Naive thymus-derived CD4-positive, alpha-beta T cell (primary cell): Measurements from ENCODE around the gene SNRNP35. TPM values are rescaled to one million over a fixed set of nuclear protein-coding genes. Genes with fewer than 3 reads are reported as not detected.
A peak's percentile ranks its signal among the peaks of the same experiment; 100 is the strongest.

ENCODE experiments used
- ATAC-seq: fragments of 150-1000 bp; cut with Tn5 transposase; 2 replicates; pipeline ENCODE4 v1.10.0; 2021; ENCODE audit warnings: mild to moderate bottlenecking, moderate library complexity
- CTCF ChIA-PET: fragments of 350-600 bp; sonication (Branson Sonifier 250); formaldehyde crosslinking; loops from one replicate; lab custom pipeline; 2021; ENCODE audit warnings: antibody characterized with exemption; lab: Charles Lee
- POLR2A ChIA-PET: fragments of 350-600 bp; sonication (Branson Sonifier 250); formaldehyde crosslinking; loops from one replicate; lab custom pipeline; 2021; ENCODE audit warnings: antibody characterized with exemption, inconsistent platforms; lab: Charles Lee
- DNase-seq, 9 donors: peaks; one replicate each; pipeline versions ENCODE4 v3.0.0 to v3.0.0-alpha.2; 2020 to 2022; ENCODE audit warnings: mixed read lengths in 1 of 9
- H3K27ac ChIP-seq: one replicate; pipeline ENCODE4 v1.7.0; 2013; ENCODE audit warnings: mild to moderate bottlenecking, low read depth, low read length, moderate library complexity
- H3K27me3 ChIP-seq, 2 donors: one replicate each; pipeline ENCODE4 v1.7.0; 2013; ENCODE audit warnings: low read length in 2 of 2, mild to moderate bottlenecking in 2 of 2, moderate library complexity in 2 of 2; ENCODE audit not compliant: control insufficient read depth in 2 of 2, insufficient read depth in 2 of 2
- H3K36me3 ChIP-seq, 3 experiments: 1 replicate in 2 of 3; 2 replicates in 1 of 3; pipeline ENCODE4 v1.7.0; 2013; ENCODE audit warnings: low read length in 3 of 3, mild to moderate bottlenecking in 3 of 3, moderate library complexity in 1 of 3; ENCODE audit not compliant: insufficient read depth in 3 of 3, control insufficient read depth in 2 of 3
- H3K4me1 ChIP-seq, 2 donors: one replicate each; pipeline ENCODE4 v1.7.0; 2013; ENCODE audit warnings: low read length in 2 of 2, mild to moderate bottlenecking in 2 of 2, moderate library complexity in 1 of 2; ENCODE audit not compliant: control insufficient read depth in 2 of 2, insufficient read depth in 2 of 2
- H3K4me3 ChIP-seq: 2 replicates; pipeline ENCODE4 v1.7.0; 2013; ENCODE audit warnings: mild to moderate bottlenecking, low read length
- H3K9me3 ChIP-seq, 3 experiments: 1 replicate in 2 of 3; 2 replicates in 1 of 3; pipeline ENCODE4 v1.7.0; 2013; ENCODE audit warnings: low read length in 3 of 3; ENCODE audit not compliant: control insufficient read depth in 2 of 3
- H3K27ac Mint-ChIP-seq, 9 donors: one replicate each; pipeline ENCODE4 v1.8.0; 2020 to 2022; ENCODE audit warnings: mixed read lengths in 9 of 9, mild to moderate bottlenecking in 8 of 9, moderate library complexity in 5 of 9, inconsistent platforms in 2 of 9
- H3K27me3 Mint-ChIP-seq, 5 donors: one replicate each; pipeline ENCODE4 v1.8.0; 2021 to 2022; ENCODE audit warnings: mixed read lengths in 5 of 5, mild to moderate bottlenecking in 1 of 5
- H3K36me3 Mint-ChIP-seq, 5 donors: one replicate each; pipeline ENCODE4 v1.8.0; 2020 to 2022; ENCODE audit warnings: mixed read lengths in 5 of 5, mild to moderate bottlenecking in 3 of 5, inconsistent platforms in 1 of 5
- H3K4me1 Mint-ChIP-seq, 7 donors: one replicate each; pipeline ENCODE4 v1.8.0; 2020 to 2022; ENCODE audit warnings: mixed read lengths in 7 of 7, mild to moderate bottlenecking in 3 of 7, inconsistent platforms in 1 of 7
- H3K4me3 Mint-ChIP-seq, 10 donors: one replicate each; pipeline ENCODE4 v1.8.0; 2020 to 2022; ENCODE audit warnings: mild to moderate bottlenecking in 10 of 10, mixed read lengths in 10 of 10, moderate library complexity in 6 of 10, inconsistent platforms in 2 of 10
- H3K9me3 Mint-ChIP-seq, 11 donors: one replicate each; pipeline ENCODE4 v1.8.0; 2020 to 2022; ENCODE audit warnings: mixed read lengths in 11 of 11, mild to moderate bottlenecking in 4 of 11, inconsistent platforms in 1 of 11, moderate library complexity in 1 of 11
- intact Hi-C, 2 donors: fragments of 100-400 bp; cut with micrococcal nuclease; formaldehyde crosslinking; loops; one replicate each; pipeline ENCODE4 v1.15.1; 2023
- polyA plus RNA-seq, 2 donors: library from polyadenylated mRNA; unstranded; fragments of 300-500 nt; fragmentation: Illumina TruSeq; gene quantifications; one replicate each; pipeline ENCODE4 v1.2.3, GENCODE V29; 2021
- total RNA-seq, 6 experiments: library from RNA in 5 of 6; stranded (reverse) in 5 of 6; gene quantifications; 1 replicate in 5 of 6; 2 replicates in 1 of 6; pipeline ENCODE4 v1.2.3 and lab custom pipeline; 2021 to 2026

Gene SNRNP35
- total and polyA plus RNA-seq, 7 experiments from 2014 or later, result 24.2 to 53.4 (median 35.1) TPM

GRCh38 chr12:123472438-123472849 lies 14.5 kb downstream of the SNRNP35 start:
- no peak overlapping the region for H3K4me3 ChIP-seq
- Mint-ChIP-seq H3K36me3 (peaks cover 7 to 22% (median 12%) of the 10 kb centered on the region in 5 donors), H3K4me1 (peaks cover 17 to 43% (median 32%) of the 10 kb centered on the region in 7 donors), H3K4me3 (no peak overlapping the region), H3K27ac (peak overlapping the region in 7 of 9 donors; percentile 43 to 98 (median 67)), H3K27me3 (no peaks in the 10 kb centered on the region), H3K9me3 (no peaks in the 10 kb centered on the region)
- ChIA-PET CTCF (no interaction called here), POLR2A (interaction anchor here (0.6 to 1.3 kb wide), 2 partner anchors 9 to 10 kb away, joined by 3 to 4 read pairs; no protein-coding TSS in a partner anchor)
- H3K36me3 ChIP-seq, result peaks cover 0 to 19% (median under 1%) of the 10 kb centered on the region in 3 experiments
- H3K4me1 ChIP-seq, result peaks cover 0 to 18% of the 10 kb centered on the region in 2 donors
- H3K9me3 ChIP-seq, result no peaks in the 10 kb centered on the region
- DNase-seq, result peak in 1 of 9 donors; percentile 1
- ATAC-seq, result no peak
- H3K27me3 ChIP-seq, result no peaks in the 10 kb centered on the region
- no peak overlapping the region for H3K27ac ChIP-seq
- intact Hi-C loops, result no loop called here

DNA sequence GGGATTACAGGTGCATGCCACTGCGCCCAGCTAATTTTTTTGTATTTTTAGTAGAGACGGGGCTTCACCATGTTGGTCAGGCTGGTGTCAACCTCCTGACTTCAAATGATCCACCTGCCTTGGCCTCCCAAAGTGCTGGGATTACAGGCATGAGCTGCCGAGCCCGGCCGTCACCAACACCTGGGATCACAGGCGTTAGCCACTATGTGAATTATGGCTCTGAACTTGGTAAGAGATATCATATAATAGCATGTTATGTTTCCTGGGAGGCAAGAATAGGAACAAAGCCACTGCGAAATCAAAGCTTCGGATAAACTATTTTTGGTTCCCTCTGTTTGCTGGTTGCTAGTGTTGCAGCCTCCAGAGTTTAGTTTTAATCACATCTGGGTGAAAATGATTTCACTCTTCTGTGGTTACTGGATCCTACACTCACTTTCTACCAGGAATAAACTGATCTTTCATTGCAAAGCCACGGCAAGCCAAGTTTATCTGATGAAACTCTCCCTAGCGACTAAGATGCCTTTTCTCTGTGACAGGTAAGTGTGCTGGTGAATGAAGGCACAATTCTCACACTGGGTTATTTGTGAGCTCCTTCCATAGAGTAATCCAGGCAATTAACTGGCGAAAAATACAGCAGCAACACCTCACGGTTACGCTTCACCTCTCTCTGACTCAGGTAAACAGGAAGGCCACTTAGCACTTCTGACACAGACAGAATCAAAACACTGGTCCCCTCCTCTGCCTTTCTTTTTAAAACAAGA lies 16.7 kb downstream of the SNRNP35 start:
- peak; percentile 85 for ATAC-seq
- Mint-ChIP-seq H3K27ac (peak overlapping the region; percentile 83 to 99 (median 96)), H3K27me3 (no peaks in the 10 kb centered on the region), H3K4me3 (peak overlapping the region; percentile 34 to 86 (median 76)), H3K9me3 (no peaks in the 10 kb centered on the region), H3K4me1 (peaks cover 17 to 49% (median 37%) of the 10 kb centered on the region in 7 donors), H3K36me3 (peaks cover 7 to 18% (median 12%) of the 10 kb centered on the region in 5 donors)
- ChIA-PET CTCF (interaction anchor here (0.7 to 1.3 kb wide), 2 partner anchors 23 to 149 kb away, joined by 3 read pairs; no protein-coding TSS in a partner anchor), POLR2A (interaction anchor here (0.6 to 2.8 kb wide), 18 partner anchors 9 to 154 kb away, joined by 3 to 64 read pairs (median 4); partner anchors contain the start of genes RILPL2, SBNO1, SNRNP35 and TMED2)
- Histone ChIP-seq H3K36me3 (peaks cover 0 to 15% (median 0%) of the 10 kb centered on the region in 3 experiments), H3K4me3 (peak overlapping the region; percentile 12), H3K9me3 (no peaks in the 10 kb centered on the region), H3K4me1 (peaks cover 0 to 18% of the 10 kb centered on the region in 2 donors), H3K27ac (peak overlapping the region; percentile 59), H3K27me3 (no peaks in the 10 kb centered on the region)
- intact Hi-C loops, result loop anchor here in 1 of 2 donors (1.0 to 5.0 kb wide), 3 partner anchors 16 to 58 kb away; partner anchors contain the start of genes RILPL1, RILPL2 and SNRNP35
- peak in 7 of 9 donors; percentile 35 to 71 (median 59) for DNase-seq

GRCh38 chr12:123475246-123475703 lies 17.3 kb downstream of the SNRNP35 start:
- CTCF ChIA-PET, result interaction anchor here (0.7 to 1.3 kb wide), 2 partner anchors 23 to 150 kb away, joined by 3 read pairs; no protein-coding TSS in a partner anchor
- H3K36me3 ChIP-seq, result peaks cover 0 to 15% (median 0%) of the 10 kb centered on the region in 3 experiments
- Mint-ChIP-seq H3K4me1 (peaks cover 20 to 52% (median 42%) of the 10 kb centered on the region in 7 donors), H3K27ac (peak overlapping the region; percentile 83 to 99 (median 96)), H3K27me3 (no peaks in the 10 kb centered on the region), H3K36me3 (peaks cover 6 to 18% (median 12%) of the 10 kb centered on the region in 5 donors), H3K4me3 (peak overlapping the region; percentile 34 to 86 (median 76)), H3K9me3 (no peaks in the 10 kb centered on the region)
- POLR2A ChIA-PET, result interaction anchor here (0.8 to 2.8 kb wide), 15 partner anchors 8 to 111 kb away, joined by 3 to 64 read pairs (median 5); partner anchors contain the start of genes RILPL2, SBNO1, SNRNP35 and TMED2
- H3K4me3 ChIP-seq, result peak overlapping the region; percentile 12
- intact Hi-C loops, result loop anchor here in 1 of 2 donors (1.0 to 5.0 kb wide), 3 partner anchors 17 to 57 kb away; partner anchors contain the start of genes RILPL1, RILPL2 and SNRNP35
- no peaks in the 10 kb centered on the region for H3K27me3 ChIP-seq
- peak in 2 of 9 donors; percentile 21 to 37 for DNase-seq
- ATAC-seq, result no peak
- peak overlapping the region; percentile 59 for H3K27ac ChIP-seq
- H3K4me1 ChIP-seq, result peaks cover 0 to 18% of the 10 kb centered on the region in 2 donors
- H3K9me3 ChIP-seq, result no peaks in the 10 kb centered on the region

DNA sequence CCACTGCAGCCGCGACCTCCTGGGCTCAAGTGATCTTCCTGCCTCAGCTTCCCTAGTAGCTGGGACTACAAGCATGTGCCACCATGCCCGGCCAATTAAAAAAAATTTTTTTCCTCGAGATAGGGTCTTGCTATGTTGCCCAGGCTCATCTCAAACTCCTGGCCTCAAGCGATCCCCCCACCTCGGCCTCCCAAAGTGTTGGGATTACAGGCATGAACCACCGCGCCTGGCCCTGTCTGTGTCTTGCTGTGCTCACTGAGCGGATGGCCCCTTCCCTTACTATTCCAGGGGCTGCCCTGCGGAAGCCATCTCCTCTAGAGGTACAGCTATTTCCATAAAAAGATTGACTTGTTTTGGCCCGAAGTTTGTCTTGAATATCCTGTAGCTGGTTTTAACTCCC lies 20.1 kb downstream of the SNRNP35 start:
- H3K4me3 Mint-ChIP-seq, result no peak overlapping the region
- H3K27me3 ChIP-seq, result no peaks in the 10 kb centered on the region
- peaks cover 0 to 9% (median 6%) of the 10 kb centered on the region in 5 donors for H3K36me3 Mint-ChIP-seq
- no peaks in the 10 kb centered on the region for H3K27me3 Mint-ChIP-seq
- H3K36me3 ChIP-seq, result no peaks in the 10 kb centered on the region
- H3K9me3 ChIP-seq, result no peaks in the 10 kb centered on the region
- peak overlapping the region in 4 of 9 donors; percentile 28 to 93 (median 54) for H3K27ac Mint-ChIP-seq
- DNase-seq (no peak), ATAC-seq (no peak)
- H3K27ac ChIP-seq, result no peak overlapping the region
- CTCF ChIA-PET, result no interaction called here
- H3K9me3 Mint-ChIP-seq, result no peaks in the 10 kb centered on the region
- intact Hi-C loops, result loop anchor here in 1 of 2 donors (5.0 kb wide), 1 partner anchor 54 kb away; the partner anchor contains the start of gene RILPL1
- H3K4me3 ChIP-seq, result no peak overlapping the region
- H3K4me1 Mint-ChIP-seq, result peaks cover 19 to 62% (median 47%) of the 10 kb centered on the region in 7 donors
- POLR2A ChIA-PET, result interaction anchor here (0.6 to 1.0 kb wide), 2 partner anchors 10 to 20 kb away, joined by 4 read pairs; partner anchors contain the start of gene SNRNP35
- peaks cover 0 to 18% of the 10 kb centered on the region in 2 donors for H3K4me1 ChIP-seq

GRCh38 chr12:123478762-123479161 lies 20.8 kb downstream of the SNRNP35 start:
- no peak overlapping the region for H3K4me3 ChIP-seq
- Mint-ChIP-seq H3K36me3 (peaks cover 0 to 9% (median 6%) of the 10 kb centered on the region in 5 donors), H3K27ac (peak overlapping the region in 5 of 9 donors; percentile 46 to 93 (median 75)), H3K4me3 (no peak overlapping the region), H3K9me3 (no peaks in the 10 kb centered on the region), H3K4me1 (peaks cover 21 to 65% (median 50%) of the 10 kb centered on the region in 7 donors), H3K27me3 (no peaks in the 10 kb centered on the region)
- POLR2A ChIA-PET, result interaction anchor here (0.9 to 1.0 kb wide), 3 partner anchors 17 to 21 kb away, joined by 3 to 4 read pairs (median 3); partner anchors contain the start of gene SNRNP35
- intact Hi-C loops, result loop anchor here in 1 of 2 donors (5.0 kb wide), 1 partner anchor 54 kb away; the partner anchor contains the start of gene RILPL1
- H3K27me3 ChIP-seq, result no peaks in the 10 kb centered on the region
- H3K36me3 ChIP-seq, result no peaks in the 10 kb centered on the region
- ATAC-seq, result no peak
- H3K4me1 ChIP-seq, result peaks cover 0 to 23% of the 10 kb centered on the region in 2 donors
- H3K27ac ChIP-seq, result no peak overlapping the region
- peak in 1 of 9 donors; percentile 2 for DNase-seq
- CTCF ChIA-PET, result no interaction called here
- no peaks in the 10 kb centered on the region for H3K9me3 ChIP-seq
